Heart left ventricle (tissue), 13 donors: Measurements from ENCODE around the gene SPTBN1.

Source experiments
- POLR2A ChIP-seq, 2 donors: fragments of 450-650 bp; IDR thresholded peaks; one replicate each; pipeline ENCODE4 v1.6.1; 2017; ENCODE audit warnings: antibody characterized with exemption in 2 of 2, mild to moderate bottlenecking in 2 of 2, moderate library complexity in 2 of 2
- TF ChIP-seq, protein P1 (sequence below), 12 donors: fragments of 200-600 bp; sonication (generic) in 4 of 12; IDR thresholded peaks; one replicate each; pipeline versions ENCODE4 v1.5.0 to v1.8.0; 2018 to 2022; ENCODE audit warnings: antibody characterized with exemption in 12 of 12, mild to moderate bottlenecking in 5 of 12
- donor health status: ischemic (EF 13 %, LVEDD 7.1; RV severe dilation, severe dysfunction).
- donor health status: DM: no; HTN: yes; CAD: no.
- donor health status: DM: no; HTN: no; CAD: no.
- donor health status: ischemic (EF 25% LVEDD 6.9; RV normal size, moderate dysfunction).
- donor health status: ischemic (EF 25% LVEDD 5.7; RV mildly dilated, moderate dysfunction).
- donor health status: ischemic (EF 35%, LVEDD 5.7; RV mildly dilated, moderate dysfunction).
- donor health status: nonischemic (EF 11% LVEDD 7.7; RV severe dilation, severe dysfunction).
- donor health status: DM: yes; HTN: yes; CAD: no.
- donor health status: PGD.
- donor health status: ischemic (EF 29% LVEDD 5.4; RV normal size, mild dysfunction).
- donor health status: nonischemic (EF 23%, LVEDD 6.1; RV moderate dilation, normal function).

GRCh38 chr2:54407693-54408092 is 48.4 kb upstream of the SPTBN1 start:
- TF ChIP-seq POLR2A (IDR thresholded peaks at IDR 0.05) = no peak
- TF ChIP-seq, protein P1, sequence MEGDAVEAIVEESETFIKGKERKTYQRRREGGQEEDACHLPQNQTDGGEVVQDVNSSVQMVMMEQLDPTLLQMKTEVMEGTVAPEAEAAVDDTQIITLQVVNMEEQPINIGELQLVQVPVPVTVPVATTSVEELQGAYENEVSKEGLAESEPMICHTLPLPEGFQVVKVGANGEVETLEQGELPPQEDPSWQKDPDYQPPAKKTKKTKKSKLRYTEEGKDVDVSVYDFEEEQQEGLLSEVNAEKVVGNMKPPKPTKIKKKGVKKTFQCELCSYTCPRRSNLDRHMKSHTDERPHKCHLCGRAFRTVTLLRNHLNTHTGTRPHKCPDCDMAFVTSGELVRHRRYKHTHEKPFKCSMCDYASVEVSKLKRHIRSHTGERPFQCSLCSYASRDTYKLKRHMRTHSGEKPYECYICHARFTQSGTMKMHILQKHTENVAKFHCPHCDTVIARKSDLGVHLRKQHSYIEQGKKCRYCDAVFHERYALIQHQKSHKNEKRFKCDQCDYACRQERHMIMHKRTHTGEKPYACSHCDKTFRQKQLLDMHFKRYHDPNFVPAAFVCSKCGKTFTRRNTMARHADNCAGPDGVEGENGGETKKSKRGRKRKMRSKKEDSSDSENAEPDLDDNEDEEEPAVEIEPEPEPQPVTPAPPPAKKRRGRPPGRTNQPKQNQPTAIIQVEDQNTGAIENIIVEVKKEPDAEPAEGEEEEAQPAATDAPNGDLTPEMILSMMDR (IDR thresholded peaks at IDR 0.05) = no peak
